ENCODE results near the gene FOXP1.

FOXP1 gene

GRCh38 chr3:71559021-71559420 is 24.5 kb downstream of the FOXP1 start:
- peaks cover 14% of the 10 kb centered on the region for H3K4me1 ChIP-seq (ENCODE audit: control insufficient read depth, insufficient read depth, low read length)
- no peak overlapping the region for H3K4me3 ChIP-seq (ENCODE audit: low read length)
- no peaks in the 10 kb centered on the region for H3K36me3 ChIP-seq (ENCODE audit: control insufficient read depth, insufficient read depth, low read length)
- H3K9me3 ChIP-seq (ENCODE audit: control insufficient read depth, low read length): no peaks in the 10 kb centered on the region
- H3K27me3 ChIP-seq (ENCODE audit: control insufficient read depth, insufficient read depth, low read length): no peaks in the 10 kb centered on the region
- no peak overlapping the region for H3K9ac ChIP-seq (ENCODE audit: low read length)

- Histone ChIP-seq H3K4me3 (ENCODE audit: low read length) (no peak overlapping the region), H3K9ac (ENCODE audit: low read length) (no peak overlapping the region), H3K36me3 (ENCODE audit: control insufficient read depth, insufficient read depth, low read length) (no peaks in the 10 kb centered on the region), H3K27me3 (ENCODE audit: control insufficient read depth, insufficient read depth, low read length) (no peaks in the 10 kb centered on the region), H3K4me1 (ENCODE audit: control insufficient read depth, insufficient read depth, low read length) (no peaks in the 10 kb centered on the region), H3K9me3 (ENCODE audit: control insufficient read depth, low read length) (no peaks in the 10 kb centered on the region)
Observed at GRCh38 chr3:71554649-71555048, 28.9 kb downstream of the FOXP1 start.

- Histone ChIP-seq H3K9me3 (ENCODE audit: control insufficient read depth, low read length) (no peaks in the 10 kb centered on the region), H3K4me3 (ENCODE audit: low read length) (no peak overlapping the region), H3K4me1 (ENCODE audit: control insufficient read depth, insufficient read depth, low read length) (peaks cover 22% of the 10 kb centered on the region), H3K27me3 (ENCODE audit: control insufficient read depth, insufficient read depth, low read length) (no peaks in the 10 kb centered on the region), H3K9ac (ENCODE audit: low read length) (no peak overlapping the region), H3K36me3 (ENCODE audit: control insufficient read depth, insufficient read depth, low read length) (no peaks in the 10 kb centered on the region)
Observed at GRCh38 chr3:71551311-71551919, 32.1 kb downstream of the FOXP1 start.

GRCh38 chr3:71549951-71550350 is 33.6 kb downstream of the FOXP1 start:
- no peaks in the 10 kb centered on the region for H3K27me3 ChIP-seq (ENCODE audit: control insufficient read depth, insufficient read depth, low read length)
- H3K36me3 ChIP-seq (ENCODE audit: control insufficient read depth, insufficient read depth, low read length): no peaks in the 10 kb centered on the region
- H3K4me3 ChIP-seq (ENCODE audit: low read length): no peak overlapping the region
- H3K9me3 ChIP-seq (ENCODE audit: control insufficient read depth, low read length): no peaks in the 10 kb centered on the region
- no peak overlapping the region for H3K9ac ChIP-seq (ENCODE audit: low read length)
- H3K4me1 ChIP-seq (ENCODE audit: control insufficient read depth, insufficient read depth, low read length): peaks cover 32% of the 10 kb centered on the region

- Histone ChIP-seq H3K36me3 (ENCODE audit: control insufficient read depth, insufficient read depth, low read length) (no peaks in the 10 kb centered on the region), H3K4me1 (ENCODE audit: control insufficient read depth, insufficient read depth, low read length) (peaks cover 32% of the 10 kb centered on the region), H3K4me3 (ENCODE audit: low read length) (no peak overlapping the region), H3K9me3 (ENCODE audit: control insufficient read depth, low read length) (no peaks in the 10 kb centered on the region), H3K27me3 (ENCODE audit: control insufficient read depth, insufficient read depth, low read length) (no peaks in the 10 kb centered on the region), H3K9ac (ENCODE audit: low read length) (no peak overlapping the region)
Observed at GRCh38 chr3:71548705-71549384, 34.7 kb downstream of the FOXP1 start.

- peaks cover 32% of the 10 kb centered on the region for H3K4me1 ChIP-seq (ENCODE audit: control insufficient read depth, insufficient read depth, low read length)
- H3K27me3 ChIP-seq (ENCODE audit: control insufficient read depth, insufficient read depth, low read length): no peaks in the 10 kb centered on the region
- no peak overlapping the region for H3K4me3 ChIP-seq (ENCODE audit: low read length)
Observed at GRCh38 chr3:71547249-71548198, 36.0 kb downstream of the FOXP1 start.

GRCh38 chr3:71546821-71547220 is 36.7 kb downstream of the FOXP1 start:
- H3K27me3 ChIP-seq (ENCODE audit: control insufficient read depth, insufficient read depth, low read length): no peaks in the 10 kb centered on the region
- no peaks in the 10 kb centered on the region for H3K36me3 ChIP-seq (ENCODE audit: control insufficient read depth, insufficient read depth, low read length)
- H3K9ac ChIP-seq (ENCODE audit: low read length): no peak overlapping the region
- no peaks in the 10 kb centered on the region for H3K9me3 ChIP-seq (ENCODE audit: control insufficient read depth, low read length)
- peaks cover 32% of the 10 kb centered on the region for H3K4me1 ChIP-seq (ENCODE audit: control insufficient read depth, insufficient read depth, low read length)
- no peak overlapping the region for H3K4me3 ChIP-seq (ENCODE audit: low read length)

More at GRCh38 chr3:71547249-71548198, 36.0 kb downstream of the FOXP1 start:
- Histone ChIP-seq H3K9me3 (ENCODE audit: control insufficient read depth, low read length) (no peaks in the 10 kb centered on the region), H3K9ac (ENCODE audit: low read length) (no peak overlapping the region), H3K36me3 (ENCODE audit: control insufficient read depth, insufficient read depth, low read length) (no peaks in the 10 kb centered on the region)

GRCh38 chr3:71545330-71545729 is 38.2 kb downstream of the FOXP1 start:
- Histone ChIP-seq H3K9me3 (ENCODE audit: control insufficient read depth, low read length) (no peaks in the 10 kb centered on the region), H3K36me3 (ENCODE audit: control insufficient read depth, insufficient read depth, low read length) (no peaks in the 10 kb centered on the region), H3K4me1 (ENCODE audit: control insufficient read depth, insufficient read depth, low read length) (peaks cover 32% of the 10 kb centered on the region), H3K27me3 (ENCODE audit: control insufficient read depth, insufficient read depth, low read length) (no peaks in the 10 kb centered on the region), H3K4me3 (ENCODE audit: low read length) (no peak overlapping the region), H3K9ac (ENCODE audit: low read length) (no peak overlapping the region)

- peaks cover 28% of the 10 kb centered on the region for H3K4me1 ChIP-seq (ENCODE audit: control insufficient read depth, insufficient read depth, low read length)
- no peak overlapping the region for H3K9ac ChIP-seq (ENCODE audit: low read length)
- no peak overlapping the region for H3K4me3 ChIP-seq (ENCODE audit: low read length)
- H3K9me3 ChIP-seq (ENCODE audit: control insufficient read depth, low read length): no peaks in the 10 kb centered on the region
- H3K36me3 ChIP-seq (ENCODE audit: control insufficient read depth, insufficient read depth, low read length): no peaks in the 10 kb centered on the region
- H3K27me3 ChIP-seq (ENCODE audit: control insufficient read depth, insufficient read depth, low read length): no peaks in the 10 kb centered on the region
Observed at GRCh38 chr3:71543371-71544016, 40.0 kb downstream of the FOXP1 start.

GRCh38 chr3:71542521-71543370 is 40.8 kb downstream of the FOXP1 start:
- Histone ChIP-seq H3K4me3 (ENCODE audit: low read length) (no peak overlapping the region), H3K4me1 (ENCODE audit: control insufficient read depth, insufficient read depth, low read length) (peaks cover 21% of the 10 kb centered on the region), H3K27me3 (ENCODE audit: control insufficient read depth, insufficient read depth, low read length) (no peaks in the 10 kb centered on the region), H3K9ac (ENCODE audit: low read length) (no peak overlapping the region), H3K36me3 (ENCODE audit: control insufficient read depth, insufficient read depth, low read length) (no peaks in the 10 kb centered on the region), H3K9me3 (ENCODE audit: control insufficient read depth, low read length) (no peaks in the 10 kb centered on the region)

- H3K27me3 ChIP-seq (ENCODE audit: control insufficient read depth, insufficient read depth, low read length): no peaks in the 10 kb centered on the region
- H3K4me3 ChIP-seq (ENCODE audit: low read length): no peak overlapping the region
- H3K36me3 ChIP-seq (ENCODE audit: control insufficient read depth, insufficient read depth, low read length): no peaks in the 10 kb centered on the region
- H3K4me1 ChIP-seq (ENCODE audit: control insufficient read depth, insufficient read depth, low read length): peaks cover 21% of the 10 kb centered on the region
- no peaks in the 10 kb centered on the region for H3K9me3 ChIP-seq (ENCODE audit: control insufficient read depth, low read length)
- H3K9ac ChIP-seq (ENCODE audit: low read length): no peak overlapping the region
Observed at GRCh38 chr3:71541313-71541712, 42.2 kb downstream of the FOXP1 start.
